ENCODE measurements around the gene FLCN.

DNA sequence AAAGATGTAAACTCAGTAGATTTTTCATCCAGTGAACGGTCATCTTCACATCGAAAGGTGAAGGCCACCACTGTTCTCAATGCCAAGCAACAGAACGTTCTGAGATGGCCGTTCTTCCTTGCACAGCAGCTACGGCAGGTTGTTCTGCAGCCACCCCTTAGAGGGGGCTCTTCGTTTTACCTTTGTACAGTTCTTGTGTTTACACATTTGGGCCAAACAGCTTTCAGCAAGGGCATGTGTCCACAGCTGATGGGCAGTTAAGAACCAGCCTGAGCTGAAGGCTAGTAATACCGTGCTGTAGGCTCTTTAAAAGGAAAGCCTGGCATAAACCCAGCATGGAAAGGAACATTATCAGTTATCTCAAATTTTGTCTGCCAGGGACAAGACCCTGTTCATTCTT, 46.8 kb downstream of the FLCN start:
- TF ChIP-seq, protein P1, sequence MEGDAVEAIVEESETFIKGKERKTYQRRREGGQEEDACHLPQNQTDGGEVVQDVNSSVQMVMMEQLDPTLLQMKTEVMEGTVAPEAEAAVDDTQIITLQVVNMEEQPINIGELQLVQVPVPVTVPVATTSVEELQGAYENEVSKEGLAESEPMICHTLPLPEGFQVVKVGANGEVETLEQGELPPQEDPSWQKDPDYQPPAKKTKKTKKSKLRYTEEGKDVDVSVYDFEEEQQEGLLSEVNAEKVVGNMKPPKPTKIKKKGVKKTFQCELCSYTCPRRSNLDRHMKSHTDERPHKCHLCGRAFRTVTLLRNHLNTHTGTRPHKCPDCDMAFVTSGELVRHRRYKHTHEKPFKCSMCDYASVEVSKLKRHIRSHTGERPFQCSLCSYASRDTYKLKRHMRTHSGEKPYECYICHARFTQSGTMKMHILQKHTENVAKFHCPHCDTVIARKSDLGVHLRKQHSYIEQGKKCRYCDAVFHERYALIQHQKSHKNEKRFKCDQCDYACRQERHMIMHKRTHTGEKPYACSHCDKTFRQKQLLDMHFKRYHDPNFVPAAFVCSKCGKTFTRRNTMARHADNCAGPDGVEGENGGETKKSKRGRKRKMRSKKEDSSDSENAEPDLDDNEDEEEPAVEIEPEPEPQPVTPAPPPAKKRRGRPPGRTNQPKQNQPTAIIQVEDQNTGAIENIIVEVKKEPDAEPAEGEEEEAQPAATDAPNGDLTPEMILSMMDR (IDR thresholded peaks at IDR 0.05) = no peak
- no peak for TF ChIP-seq POLR2A (IDR thresholded peaks at IDR 0.05)

Measured in adrenal gland (tissue), 5 donors.